NCI-H2196 (cell line): Measurements from ENCODE around the gene SCARF1.

Experiments
- DNase-seq: peaks from one replicate; lab custom pipeline; 2025; ENCODE audit not compliant: unreplicated experiment; lab: John Stamatoyannopoulos, UW

The SCARF1 gene

GRCh38 chr17:1629504-1630310 lies 15.8 kb downstream of the SCARF1 start:
- DNase-seq: peak; percentile 3

GRCh38 chr17:1628856-1629503 lies 16.6 kb downstream of the SCARF1 start:
- peak; percentile 85 for DNase-seq

GRCh38 chr17:1627982-1628855 lies 17.3 kb downstream of the SCARF1 start, which contains the start of gene SLC43A2:
SLC43A2 (minus strand) TSS chr17:1628834; CDS start chr17:1627874, 960 bp downstream.
- peak; percentile 71 for DNase-seq

GRCh38 chr17:1627182-1627981 lies 18.1 kb downstream of the SCARF1 start:
- no peak for DNase-seq

GRCh38 chr17:1626333-1626732 lies 19.2 kb downstream of the SCARF1 start:
- DNase-seq: no peak

GRCh38 chr17:1625581-1625980 lies 20.0 kb downstream of the SCARF1 start:
- no peak for DNase-seq

GRCh38 chr17:1625053-1625452 lies 20.5 kb downstream of the SCARF1 start:
- DNase-seq: no peak

- no peak for DNase-seq
These were observed 20.9 kb downstream of the SCARF1 start for GRCh38 chr17:1624650-1625049.

- no peak for DNase-seq
These were observed 22.4 kb downstream of the SCARF1 start for GRCh38 chr17:1623057-1623630.

GRCh38 chr17:1621273-1621954 lies 24.1 kb downstream of the SCARF1 start:
- DNase-seq: no peak

GRCh38 chr17:1620486-1620885 lies 25.0 kb downstream of the SCARF1 start:
- DNase-seq: no peak

GRCh38 chr17:1617620-1618174 lies 27.8 kb downstream of the SCARF1 start:
- DNase-seq: no peak

GRCh38 chr17:1616101-1616500 lies 29.4 kb downstream of the SCARF1 start:
- DNase-seq: no peak

GRCh38 chr17:1612400-1612799 lies 33.1 kb downstream of the SCARF1 start:
- no peak for DNase-seq

- no peak for DNase-seq
These were observed 33.8 kb downstream of the SCARF1 start for GRCh38 chr17:1611715-1612114.

GRCh38 chr17:1608676-1609075 lies 36.9 kb downstream of the SCARF1 start:
- no peak for DNase-seq

GRCh38 chr17:1607971-1608320 lies 37.6 kb downstream of the SCARF1 start:
- no peak for DNase-seq

GRCh38 chr17:1606352-1606985 lies 39.1 kb downstream of the SCARF1 start:
- no peak for DNase-seq
